GM10248 (cell line): ENCODE measurements around the gene MYF5.

Source experiments
- CTCF ChIA-PET: fragments of 300-600 bp; sonication (Branson Sonifier 250); formaldehyde crosslinking; extraction: SDS; loops from one replicate; lab custom pipeline; 2021; ENCODE audit warnings: antibody characterized with exemption; lab: Yijun Ruan, JAX
- POLR2A ChIA-PET: fragments of 350-650 bp; sonication (Branson Sonifier 250); formaldehyde crosslinking; extraction: SDS; loops from one replicate; lab custom pipeline; 2020; ENCODE audit warnings: antibody characterized with exemption; lab: Yijun Ruan, JAX
- DNase-seq: peaks from one replicate; pipeline ENCODE4 v3.0.0; 2012; ENCODE audit errors: extremely low spot score
- CTCF ChIP-seq: IDR thresholded peaks from 2 replicates; pipeline ENCODE4 v1.5.1; 2012; ENCODE audit warnings: mild to moderate bottlenecking, low read depth; ENCODE audit errors: extremely low read depth, missing control alignments, control extremely low read depth

Gene MYF5

DNA sequence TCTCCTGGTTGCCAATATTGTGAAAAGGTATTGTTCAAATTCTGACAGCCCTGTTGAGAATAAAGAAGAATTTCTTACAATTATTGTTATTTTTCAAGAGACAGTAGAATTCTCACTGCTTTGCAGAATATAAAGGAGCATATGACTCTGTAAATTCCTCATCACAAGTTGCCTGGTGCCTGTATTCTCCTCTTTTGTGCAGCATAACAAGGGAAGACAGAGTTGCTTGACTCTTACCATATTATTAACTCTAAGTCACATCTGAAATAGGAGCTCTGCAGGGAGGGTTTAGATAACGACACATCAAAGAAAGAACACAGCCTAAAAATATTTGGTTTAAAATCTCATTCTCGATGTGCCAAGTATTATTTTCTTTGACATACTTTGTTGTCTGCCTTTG is 31.1 kb downstream of the MYF5 start:
- ChIA-PET POLR2A (no interaction called here), CTCF (no interaction called here)
- DNase-seq = no peak
- no peak for TF ChIP-seq CTCF

- POLR2A ChIA-PET = no interaction called here
- no peak for DNase-seq
- no peak for TF ChIP-seq CTCF
- CTCF ChIA-PET = interaction anchor here (1.3 kb wide), 1 partner anchor 198 kb away, joined by 3 read pairs; no protein-coding TSS in a partner anchor
Measured at GRCh38 chr12:80749456-80749855, 32.7 kb downstream of the MYF5 start.

DNA sequence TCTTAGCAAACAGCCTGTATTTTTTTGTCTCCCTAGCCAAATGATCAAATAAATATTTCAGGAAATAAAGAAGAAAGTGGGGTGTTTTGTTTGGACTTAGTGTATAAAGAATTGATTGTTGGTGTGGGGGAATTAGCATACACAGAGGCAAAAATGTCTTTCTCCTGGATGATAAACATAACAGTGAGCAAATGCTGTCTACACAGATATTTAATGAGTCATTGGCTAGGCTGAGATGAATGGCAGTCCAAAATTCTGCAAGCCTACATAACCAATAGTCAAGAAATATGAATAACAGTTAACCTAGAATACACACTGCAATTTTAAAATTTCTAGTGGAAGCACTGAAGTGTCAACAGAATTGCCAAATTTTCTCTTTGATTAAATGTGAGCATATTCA is 35.8 kb downstream of the MYF5 start:
- ChIA-PET CTCF (no interaction called here), POLR2A (no interaction called here)
- TF ChIP-seq CTCF = no peak
- no peak for DNase-seq

GRCh38 chr12:80754274-80754673 is 37.6 kb downstream of the MYF5 start:
- no peak for TF ChIP-seq CTCF
- ChIA-PET CTCF (interaction anchor here (1.0 to 2.2 kb wide), 3 partner anchors 9 to 19 kb away, joined by 3 to 7 read pairs (median 4); no protein-coding TSS in a partner anchor), POLR2A (interaction anchor here (0.6 kb wide), 1 partner anchor 501 kb away, joined by 3 read pairs; no protein-coding TSS in a partner anchor)
- no peak for DNase-seq

GRCh38 chr12:80756875-80757274 is 40.2 kb downstream of the MYF5 start:
- ChIA-PET CTCF (interaction anchor here (1.6 kb wide), 1 partner anchor 47 kb away, joined by 4 read pairs; no protein-coding TSS in a partner anchor), POLR2A (no interaction called here)
- no peak for DNase-seq
- TF ChIP-seq CTCF = no peak

GRCh38 chr12:80761838-80762237 is 45.1 kb downstream of the MYF5 start:
- ChIA-PET POLR2A (no interaction called here), CTCF (interaction anchor here (0.9 to 2.6 kb wide), 5 partner anchors 10 to 129 kb away, joined by 3 to 8 read pairs (median 5); no protein-coding TSS in a partner anchor)
- DNase-seq = no peak
- no peak for TF ChIP-seq CTCF
